ENCODE data around the gene CHMP2A. TPM values are rescaled to one million over a fixed set of nuclear protein-coding genes. Genes with fewer than 3 reads are reported as not detected.
A peak's percentile ranks its signal among the peaks of the same experiment; 100 is the strongest.
"Not testable (repeated sequence)": the region's sequence is repeated elsewhere in the genome, so short reads cannot be mapped to it uniquely, and the experiment has no call there.

Gene CHMP2A
- total RNA-seq, 1 donor from 2014 or later: 94.6 TPM

DNA sequence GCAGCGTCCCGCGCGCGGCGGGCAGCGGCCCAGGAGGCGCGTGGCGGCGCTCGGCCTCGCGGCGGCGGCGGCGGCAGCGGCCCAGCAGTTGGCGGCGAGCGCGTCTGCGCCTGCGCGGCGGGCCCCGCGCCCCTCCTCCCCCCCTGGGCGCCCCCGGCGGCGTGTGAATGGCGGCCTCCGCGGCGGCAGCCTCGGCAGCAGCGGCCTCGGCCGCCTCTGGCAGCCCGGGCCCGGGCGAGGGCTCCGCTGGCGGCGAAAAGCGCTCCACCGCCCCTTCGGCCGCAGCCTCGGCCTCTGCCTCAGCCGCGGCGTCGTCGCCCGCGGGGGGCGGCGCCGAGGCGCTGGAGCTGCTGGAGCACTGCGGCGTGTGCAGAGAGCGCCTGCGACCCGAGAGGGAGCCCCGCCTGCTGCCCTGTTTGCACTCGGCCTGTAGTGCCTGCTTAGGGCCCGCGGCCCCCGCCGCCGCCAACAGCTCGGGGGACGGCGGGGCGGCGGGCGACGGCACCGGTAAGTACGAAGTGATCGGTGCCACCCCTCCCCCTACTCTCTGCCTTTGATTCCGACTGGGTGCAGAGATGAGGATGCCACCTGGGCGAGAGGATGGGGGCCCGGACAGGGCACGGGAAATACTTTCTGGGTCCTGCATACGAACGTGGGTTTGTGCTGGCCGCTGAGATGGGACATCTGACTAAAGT, 10.2 kb downstream of the CHMP2A start:
- DNase-seq (ENCODE audit: low spot score) (no peak), ATAC-seq (no peak)
- intact Hi-C loops (cut with DNase I): no loop called here

DNA sequence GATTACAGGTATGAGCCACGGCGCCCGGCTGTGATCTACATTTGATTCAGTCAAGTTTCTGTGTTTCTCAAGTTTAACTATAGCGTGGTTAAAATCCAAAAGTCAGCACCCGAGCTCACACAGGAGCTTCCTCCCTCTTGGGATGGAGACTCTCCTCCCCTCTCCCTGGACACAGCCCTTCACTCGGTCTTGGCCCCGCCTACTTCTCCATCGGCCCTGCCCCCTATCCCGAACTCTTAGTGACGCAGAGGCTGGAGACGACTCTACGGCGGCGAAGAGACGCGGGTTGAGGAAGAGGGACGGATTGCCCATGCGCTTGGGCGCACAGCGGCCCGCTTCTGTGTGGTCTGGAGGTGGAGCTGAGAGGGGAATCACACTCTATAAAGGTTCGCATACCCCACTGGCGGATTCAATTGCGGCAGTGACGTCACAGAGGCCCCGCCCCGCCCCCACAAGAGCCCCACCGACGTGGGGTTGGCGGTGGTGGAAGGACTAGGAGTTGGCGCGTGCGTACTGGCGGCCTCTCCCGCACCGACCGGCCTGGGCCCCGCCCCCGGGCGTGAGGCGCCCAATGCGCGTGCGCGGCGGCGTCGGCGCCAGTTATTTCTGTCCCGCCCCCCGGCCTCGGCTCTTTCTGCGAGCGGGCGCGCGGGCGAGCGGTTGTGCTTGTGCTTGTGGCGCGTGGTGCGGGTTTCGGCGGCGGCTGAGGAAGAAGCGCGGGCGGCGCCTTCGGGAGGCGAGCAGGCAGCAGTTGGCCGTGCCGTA, 10.9 kb downstream of the CHMP2A start, which contains the start of gene TRIM28:
Gene TRIM28 (plus strand): TSS at position 239 of the 765 bp plus-strand sequence. CDS start 694 bp downstream, outside the sequence.
- DNase-seq (ENCODE audit: low spot score) (peak; percentile 99), ATAC-seq (peak; percentile 99)

DNA sequence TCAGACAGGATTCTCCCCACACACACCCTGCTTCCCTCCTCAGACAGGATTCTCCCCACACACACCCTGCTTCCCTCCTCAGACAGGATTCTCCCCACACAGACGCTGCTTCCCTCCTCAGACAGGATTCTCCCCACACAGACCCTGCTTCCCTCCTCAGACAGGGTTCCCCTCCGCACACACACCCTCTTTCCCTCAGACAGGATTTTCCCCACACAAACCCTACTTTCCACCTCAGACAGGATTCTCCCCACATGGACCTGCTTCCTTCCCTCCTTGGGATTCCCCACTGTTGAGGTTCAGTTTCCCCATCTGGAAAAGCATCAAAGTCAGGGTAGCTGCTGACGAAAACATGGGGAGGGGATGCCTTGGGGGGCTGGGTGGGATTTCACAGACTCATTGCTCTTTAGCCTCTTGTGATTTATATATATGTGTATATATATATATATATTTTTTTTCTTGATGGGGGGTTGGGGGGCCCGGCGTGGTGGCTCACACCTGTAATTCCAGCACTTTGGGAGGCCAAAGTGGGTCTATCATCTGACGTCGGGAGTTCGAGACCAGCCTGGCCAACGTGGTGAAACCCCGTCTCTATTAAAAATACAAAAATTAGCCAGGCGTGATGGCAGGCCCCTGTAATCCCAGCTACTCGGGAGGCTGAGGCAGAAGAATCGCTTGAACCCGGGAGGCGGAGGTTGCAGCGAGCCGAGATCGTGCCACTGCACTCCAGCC, 12.1 kb downstream of the CHMP2A start:
- ATAC-seq; DNase-seq (ENCODE audit: low spot score); intact Hi-C loops (cut with DNase I): not testable (repeated sequence)

More for the DNA sequence above, 10.9 kb downstream of the CHMP2A start, which contains the start of gene TRIM28:
- intact Hi-C loops (cut with DNase I): no loop called here

DNA sequence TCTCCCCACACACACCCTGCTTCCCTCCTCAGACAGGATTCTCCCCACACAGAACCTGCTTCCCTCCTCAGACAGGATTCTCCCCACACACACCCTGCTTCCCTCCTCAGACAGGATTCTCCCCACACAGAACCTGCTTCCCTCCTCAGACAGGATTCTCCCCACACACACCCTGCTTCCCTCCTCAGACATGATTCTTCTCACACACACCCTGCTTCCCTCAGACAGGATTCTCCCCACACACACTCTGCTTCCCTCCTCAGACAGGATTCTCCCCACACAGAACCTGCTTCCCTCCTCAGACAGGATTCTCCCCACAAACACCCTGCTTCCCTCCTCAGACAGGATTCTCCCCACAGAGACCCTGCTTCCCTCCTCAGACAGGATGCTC, 15.7 kb downstream of the CHMP2A start:
- ATAC-seq; intact Hi-C loops (cut with DNase I); DNase-seq (ENCODE audit: low spot score): not testable (repeated sequence)

DNA sequence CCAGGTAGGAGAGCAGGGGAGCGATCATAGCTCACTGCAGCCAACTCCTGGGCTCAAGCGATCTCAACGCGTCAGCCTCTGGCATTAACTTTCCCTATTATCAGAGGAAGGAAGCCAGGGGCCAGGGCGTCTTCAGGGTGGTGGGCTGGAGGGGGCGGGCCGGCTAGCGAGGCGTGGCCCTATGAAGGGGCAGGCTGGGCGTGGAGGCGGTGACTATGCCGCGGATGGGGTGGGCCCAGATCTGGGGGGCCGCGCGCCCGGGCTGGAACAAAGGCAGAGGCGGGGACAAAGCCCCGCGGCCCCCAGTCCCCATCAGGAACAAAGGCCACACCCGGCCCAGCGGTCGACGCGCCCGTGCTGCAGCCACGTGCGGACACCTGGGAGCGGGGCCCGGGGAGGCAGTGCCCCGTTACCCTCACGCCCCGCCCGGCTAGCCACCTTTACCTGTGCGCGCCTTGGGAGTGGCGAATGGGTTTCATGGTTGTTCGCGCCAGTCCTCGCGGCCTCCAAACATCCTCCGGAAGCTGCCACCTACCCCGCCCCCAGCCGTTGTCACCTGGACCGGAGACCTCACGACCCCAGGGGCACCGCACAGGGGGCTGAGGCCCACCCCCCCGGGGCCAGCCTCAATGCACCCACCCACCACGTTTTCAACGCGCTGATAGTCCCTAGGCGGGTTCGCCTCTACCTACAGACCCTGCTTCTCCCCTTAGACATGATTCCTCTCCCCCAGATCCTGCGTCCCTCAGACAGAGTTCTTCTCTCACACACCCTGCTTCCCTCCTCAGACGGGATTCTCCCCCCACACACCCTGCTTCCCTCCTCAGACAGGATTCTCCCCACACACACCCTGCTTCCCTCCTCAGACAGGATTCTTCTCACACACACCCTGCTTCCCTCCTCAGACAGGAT, 16.4 kb downstream of the CHMP2A start:
- intact Hi-C loops (cut with DNase I): no loop called here
- DNase-seq (ENCODE audit: low spot score): no peak
- ATAC-seq: peak; percentile 46

DNA sequence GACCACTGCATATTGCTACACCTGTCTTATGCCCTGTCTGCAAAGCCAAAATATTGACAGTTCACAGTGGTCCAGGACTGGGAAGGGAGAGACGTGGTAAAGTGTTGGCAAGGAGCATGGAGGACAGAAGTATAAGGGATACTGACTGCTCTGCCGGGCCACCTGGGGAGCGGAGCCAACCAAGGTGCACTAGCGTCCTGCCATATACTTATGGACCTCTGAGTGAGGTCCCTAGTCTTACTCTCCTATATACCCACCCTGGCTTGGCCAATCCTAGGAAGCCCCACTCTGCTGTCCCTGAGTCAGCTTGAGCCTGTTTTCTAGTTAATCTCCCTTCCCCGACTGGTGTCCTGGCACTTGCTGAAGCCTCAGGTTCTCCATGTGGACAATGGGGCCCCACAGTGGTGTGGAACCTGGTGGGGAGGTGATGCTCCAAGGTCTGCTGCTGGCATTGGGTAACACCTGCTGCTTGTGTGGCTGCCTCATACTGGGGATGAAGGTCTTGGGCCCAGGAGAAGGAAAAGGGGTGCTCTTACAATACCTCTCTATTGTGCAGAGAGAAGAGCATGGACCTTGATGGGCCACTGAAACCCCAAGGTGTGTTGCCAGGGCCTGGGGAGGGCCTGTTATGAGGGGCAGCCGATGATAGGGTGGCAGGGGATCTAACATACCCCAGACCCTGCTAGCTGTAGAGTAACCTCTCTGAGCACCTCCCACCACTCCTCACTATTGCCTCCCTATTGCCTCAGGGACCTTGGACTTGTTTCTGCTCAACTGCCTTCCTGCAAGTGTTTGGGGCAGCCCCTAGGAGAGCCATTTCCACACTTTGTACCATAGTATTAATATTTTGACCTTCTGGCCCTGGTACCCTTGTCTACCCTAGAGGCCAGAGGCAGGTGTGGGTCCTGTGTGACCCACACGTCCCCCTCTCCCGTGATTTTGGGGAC, 17.8 kb downstream of the CHMP2A start:
- ATAC-seq (no peak), DNase-seq (ENCODE audit: low spot score) (no peak)
- intact Hi-C loops (cut with DNase I): no loop called here

DNA sequence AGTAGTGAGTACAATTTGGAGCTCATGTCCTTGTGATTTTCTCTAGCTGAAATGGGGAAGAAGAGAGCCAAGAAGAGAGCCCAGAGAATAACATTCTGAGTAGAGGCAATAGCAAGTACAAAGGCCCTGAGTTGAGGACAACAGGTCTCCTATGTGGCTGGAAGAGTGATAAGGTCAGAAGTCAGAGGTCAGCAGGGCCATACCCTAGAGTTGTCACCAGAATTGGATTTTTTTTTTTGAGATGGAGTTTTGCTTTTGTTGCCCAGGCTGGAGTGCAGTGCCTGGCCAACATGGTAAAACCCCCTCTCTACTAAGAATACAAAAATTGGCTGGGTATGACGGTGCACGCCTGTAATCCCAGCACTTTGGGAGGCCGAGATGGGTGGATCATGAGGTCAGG, 19.0 kb downstream of the CHMP2A start:
- DNase-seq (ENCODE audit: low spot score): no peak
- ATAC-seq: no peak
- intact Hi-C loops (cut with DNase I): no loop called here

DNA sequence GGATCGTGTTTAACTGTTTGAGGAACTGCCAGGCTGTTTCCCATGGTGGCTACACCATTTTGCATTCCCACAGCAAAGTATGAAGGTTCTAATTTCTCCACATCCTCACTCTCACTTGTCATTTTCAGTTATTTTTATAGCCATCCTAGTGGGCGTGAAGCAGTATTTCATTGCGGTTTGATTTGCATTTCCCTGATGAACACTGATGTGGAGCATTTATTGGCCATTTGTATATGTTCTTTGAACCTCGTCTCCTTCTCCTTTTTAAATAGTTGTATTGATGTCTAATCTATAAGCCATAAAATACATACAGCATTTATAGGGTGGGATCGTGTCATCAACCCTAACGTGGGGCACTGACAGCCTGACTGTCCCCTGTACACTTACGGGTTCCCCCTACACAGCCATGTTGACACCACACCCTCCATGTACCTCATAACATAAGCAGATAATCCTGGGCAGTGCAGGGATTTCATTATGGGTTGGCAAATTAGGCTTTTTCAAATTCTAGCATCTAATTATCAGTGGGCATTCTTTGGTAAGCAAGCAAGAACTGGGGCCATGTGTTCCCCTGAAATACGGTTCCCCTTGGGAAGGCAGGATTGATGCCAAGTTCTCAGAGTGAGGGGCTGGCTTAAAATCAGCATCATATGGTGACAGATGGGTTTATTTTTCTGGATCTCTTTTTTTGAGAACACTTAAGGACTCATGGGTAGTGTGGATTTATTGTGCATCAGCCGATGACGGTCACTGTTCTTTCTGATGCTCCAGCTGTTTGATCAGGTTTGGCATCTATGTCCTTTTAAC, 23.7 kb downstream of the CHMP2A start:
- no peak for ATAC-seq
- intact Hi-C loops (cut with DNase I): no loop called here
- DNase-seq (ENCODE audit: low spot score): no peak

DNA sequence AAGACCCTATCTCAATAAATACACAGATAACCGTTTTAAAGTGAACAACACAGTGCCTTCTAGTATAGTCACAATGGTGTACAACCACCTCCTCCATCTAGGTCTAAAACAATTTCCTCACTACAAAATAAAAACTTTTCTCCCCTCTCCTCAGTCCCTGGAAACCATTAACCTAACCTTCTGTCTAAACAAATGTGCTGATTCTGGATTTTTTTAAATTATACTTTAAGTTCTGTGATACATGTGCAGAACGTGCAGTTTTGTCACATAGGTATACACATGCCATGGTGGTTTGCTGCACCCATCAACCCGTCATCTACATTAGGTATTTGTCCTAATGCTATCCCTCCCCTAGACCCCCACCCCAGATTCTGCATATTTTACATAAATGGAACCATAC, 25.5 kb downstream of the CHMP2A start:
- DNase-seq (ENCODE audit: low spot score) (no peak), ATAC-seq (no peak)
- intact Hi-C loops (cut with DNase I): no loop called here

DNA sequence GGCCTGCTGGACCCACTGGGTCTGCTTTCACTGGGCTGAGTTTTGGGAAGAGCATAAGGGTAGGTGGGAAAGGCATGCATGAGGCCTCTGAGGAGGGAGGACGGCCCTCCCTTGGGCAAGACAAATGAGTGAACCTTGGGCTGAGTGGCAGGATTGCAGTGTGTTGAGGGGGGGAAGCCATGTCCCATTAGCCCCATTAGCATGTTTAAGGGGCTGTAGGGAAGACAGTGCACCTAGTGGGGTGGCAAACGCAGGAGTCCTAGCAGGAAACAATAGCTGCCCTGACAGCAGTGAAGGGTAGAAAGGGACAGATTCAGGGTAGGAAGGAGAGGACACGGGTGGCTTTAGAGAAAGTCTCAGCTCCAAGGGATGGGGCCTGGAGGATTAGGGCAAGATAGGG, 32.2 kb downstream of the CHMP2A start:
- ATAC-seq (no peak), DNase-seq (ENCODE audit: low spot score) (no peak)
- intact Hi-C loops (cut with DNase I): no loop called here

DNA sequence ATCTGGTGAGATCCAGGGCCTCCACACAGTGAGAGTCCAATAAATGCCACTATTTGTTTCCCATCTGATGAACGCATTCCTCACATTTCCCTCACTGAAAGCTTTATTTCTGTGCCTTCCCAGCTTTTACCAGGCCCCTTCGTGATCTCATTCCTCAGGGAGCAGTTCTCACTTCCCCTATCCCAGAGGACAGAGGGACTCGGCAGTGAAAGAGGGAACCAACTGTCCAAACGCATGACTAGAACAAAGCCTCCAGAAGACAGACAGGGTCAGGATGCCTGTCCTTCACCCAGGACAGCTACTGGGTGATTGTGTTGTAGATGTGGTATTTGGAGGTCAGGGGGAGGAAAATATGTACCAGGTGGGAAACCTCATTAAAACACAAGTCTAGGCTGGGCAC, 33.3 kb downstream of the CHMP2A start:
- no peak for ATAC-seq
- intact Hi-C loops (cut with DNase I): no loop called here

DNA sequence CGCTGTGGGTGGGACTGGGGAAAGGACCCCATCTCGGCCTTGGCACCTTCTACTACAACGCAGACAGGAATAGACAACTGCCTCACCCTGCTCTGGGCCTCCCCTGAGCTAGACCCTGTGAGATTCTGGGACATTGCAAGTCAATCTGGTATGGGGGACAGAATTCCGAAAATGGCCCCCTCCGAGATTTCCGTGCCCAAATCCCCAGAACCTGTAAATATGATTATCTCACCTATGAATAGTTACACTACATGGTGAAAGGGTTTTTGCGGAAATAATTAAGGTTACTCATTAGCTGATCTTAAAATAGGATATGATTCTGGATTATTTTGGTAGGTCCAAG, 34.7 kb downstream of the CHMP2A start:
- ATAC-seq (no peak), DNase-seq (ENCODE audit: low spot score) (no peak)
- intact Hi-C loops (cut with DNase I): no loop called here

More for the DNA sequence above, 33.3 kb downstream of the CHMP2A start:
- no peak for DNase-seq (ENCODE audit: low spot score)

DNA sequence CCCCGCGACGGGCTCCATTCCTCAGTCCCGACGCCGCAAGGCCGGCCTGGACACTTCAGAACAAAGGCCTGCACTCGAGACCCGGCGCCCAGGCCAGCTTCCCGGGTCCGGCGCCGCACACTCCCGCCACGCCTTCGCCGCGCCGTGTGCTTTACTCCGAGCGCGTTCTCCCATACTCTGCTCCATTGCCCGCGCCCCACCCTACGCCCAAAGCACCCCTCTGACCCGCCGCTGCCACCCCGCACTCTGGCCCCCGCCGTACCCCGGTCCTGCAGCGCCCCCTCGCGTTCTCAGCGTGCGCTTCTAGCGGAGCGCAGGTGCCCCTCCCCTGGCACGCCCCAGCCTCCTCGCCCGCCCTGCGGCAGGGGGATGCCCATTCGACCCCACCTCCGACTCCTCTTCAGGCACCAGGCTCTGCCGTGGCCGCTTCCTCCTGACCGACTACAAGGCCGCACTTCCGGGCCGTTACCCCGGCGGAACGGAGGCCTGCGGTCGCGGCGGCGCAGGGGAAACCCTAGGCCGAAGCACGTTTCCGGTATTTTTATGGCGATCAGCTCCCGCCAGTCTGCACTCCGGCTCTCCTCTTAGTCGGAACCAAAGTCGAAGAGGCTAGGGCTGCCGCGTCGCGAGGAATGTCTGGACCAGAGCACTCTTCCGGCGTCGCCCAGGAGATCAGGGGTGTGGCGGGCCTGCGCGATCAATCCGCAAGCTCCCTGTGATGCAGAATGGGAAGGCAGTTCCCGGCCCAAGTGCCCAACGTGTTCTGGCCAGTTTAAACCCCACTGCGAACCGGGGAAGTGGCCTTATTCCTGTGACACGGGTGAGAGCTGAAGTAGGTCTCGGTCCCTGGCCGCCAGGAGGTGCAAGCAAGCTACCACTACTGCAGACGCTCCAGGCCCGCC, 35.3 kb downstream of the CHMP2A start, which contains the start of gene ZBTB45:
Gene ZBTB45 (minus strand): TSS at position 456 of the 902 bp plus-strand sequence. CDS start 2,137 bp downstream, outside the sequence.
- DNase-seq (ENCODE audit: low spot score) (peak; percentile 94), ATAC-seq (peak; percentile 94)
- intact Hi-C loops (cut with DNase I): no loop called here

DNA sequence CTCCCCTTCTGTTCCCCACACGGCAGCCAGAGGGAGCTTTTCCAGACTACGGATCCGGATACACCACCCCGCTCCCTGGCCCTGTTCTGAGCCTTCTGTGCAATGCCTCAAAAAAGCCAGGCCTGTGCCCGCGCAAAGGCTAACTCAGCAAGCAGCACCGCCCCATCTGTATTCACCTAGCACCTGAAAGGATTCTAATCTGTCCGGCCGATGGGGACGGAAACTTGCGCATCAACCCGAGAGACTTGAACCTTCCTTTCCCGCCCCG, 35.9 kb downstream of the CHMP2A start:
- DNase-seq (ENCODE audit: low spot score) (peak; percentile 76), ATAC-seq (peak; percentile 60)
- intact Hi-C loops (cut with DNase I): no loop called here

DNA sequence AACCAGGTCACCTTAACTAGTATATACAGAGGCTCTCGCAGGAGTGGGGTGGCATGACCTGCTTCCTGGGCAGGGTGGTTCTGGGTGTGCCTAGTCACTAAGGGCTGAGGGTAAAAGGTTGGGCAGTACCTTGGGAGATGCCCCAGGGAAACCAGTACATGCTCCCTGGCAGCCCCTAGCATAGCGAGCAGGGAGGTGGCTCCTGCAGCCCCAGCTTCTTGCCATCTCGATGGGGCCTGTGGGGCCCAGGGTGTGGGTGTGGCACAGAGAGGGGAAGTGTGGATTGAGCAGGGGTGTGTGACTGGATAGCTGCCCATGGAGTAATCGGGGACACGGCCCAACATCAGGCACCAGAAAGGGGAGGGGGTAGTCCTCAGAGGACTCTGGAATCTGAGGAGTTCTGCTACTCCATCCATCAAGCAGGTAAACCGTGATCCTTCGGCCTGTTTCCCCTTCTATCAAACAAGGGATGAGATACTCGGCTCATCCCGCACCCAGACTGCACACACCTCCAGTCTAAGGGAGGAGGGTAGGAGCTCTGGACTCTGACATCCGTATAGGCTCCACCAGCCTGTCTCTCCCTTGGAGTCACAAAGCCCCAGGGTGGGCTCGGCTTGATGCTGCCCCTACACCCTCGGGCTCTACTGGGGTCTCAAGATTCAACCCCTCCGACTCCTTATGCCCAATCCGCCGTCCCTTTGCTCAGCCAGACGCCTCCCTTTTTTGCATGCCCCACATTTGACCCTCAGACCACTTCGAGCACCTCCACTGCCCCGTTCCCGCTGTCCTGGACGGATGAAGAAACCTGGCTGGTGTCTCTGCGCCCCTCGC, 36.4 kb downstream of the CHMP2A start:
- ATAC-seq (no peak), DNase-seq (ENCODE audit: low spot score) (no peak)
- intact Hi-C loops (cut with DNase I): no loop called here

Data from sciatic nerve (tissue), 2 donors.